T-cell (primary cell): ENCODE results near the gene PGAP6. TPM values are rescaled to one million over a fixed set of nuclear protein-coding genes. Genes with fewer than 3 reads are reported as not detected.

Source experiments
- ATAC-seq, 4 experiments: fragments of 200-7000 bp in 3 of 4; fragments of 150-1000 bp in 1 of 4; cut with Tn5 transposase; replicated peaks in 1 of 4; 1 replicate in 3 of 4; 2 replicates in 1 of 4; pipeline ENCODE4 v1.10.0; 2021; ENCODE audit warnings: moderate library complexity in 3 of 4, mild to moderate bottlenecking in 2 of 4, moderate number of reproducible peaks in 1 of 4
- CTCF ChIA-PET, 2 donors: fragments of 300-600 bp; sonication (Branson Sonifier 250); formaldehyde crosslinking; loops; one replicate each; lab custom pipeline; 2022; ENCODE audit warnings: antibody characterized with exemption in 2 of 2; lab: Charles Lee
- POLR2A ChIA-PET, 2 donors: fragments of 300-600 bp; sonication (Branson Sonifier 250); formaldehyde crosslinking; loops; one replicate each; lab custom pipeline; 2022; ENCODE audit warnings: antibody characterized with exemption in 2 of 2; lab: Charles Lee
- DNase-seq, 35 experiments: peaks; one replicate each; pipeline versions ENCODE4 v3.0.0 to v3.0.0-alpha.2; 2013 to 2023
- H3K27ac ChIP-seq: one replicate; pipeline ENCODE4 v1.5.1; 2013; ENCODE audit warnings: low read length
- H3K27me3 ChIP-seq, 2 experiments: replicated peaks in 1 of 2; 1 replicate in 1 of 2; 2 replicates in 1 of 2; pipeline versions ENCODE4 v1.6.1 to v1.7.0; 2013; ENCODE audit warnings: low read length in 1 of 2, mixed read lengths in 1 of 2; ENCODE audit not compliant: control insufficient read depth in 2 of 2, insufficient read depth in 2 of 2; ENCODE audit errors: extremely low read depth in 1 of 2
- H3K36me3 ChIP-seq, 2 donors: 1 replicate in 1 of 2; 2 replicates in 1 of 2; pipeline versions ENCODE4 v1.6.1 to v1.7.0; 2013; ENCODE audit warnings: low read length in 1 of 2; ENCODE audit not compliant: control insufficient read depth in 2 of 2, insufficient read depth in 1 of 2; ENCODE audit errors: extremely low read depth in 1 of 2
- H3K4me1 ChIP-seq, 2 experiments: 1 replicate in 1 of 2; 2 replicates in 1 of 2; pipeline versions ENCODE4 v1.6.1 to v1.7.0; 2013; ENCODE audit warnings: low read length in 2 of 2, mixed read lengths in 1 of 2; ENCODE audit not compliant: insufficient read depth in 2 of 2, control insufficient read depth in 1 of 2; ENCODE audit errors: extremely low read depth in 1 of 2
- H3K4me3 ChIP-seq, 2 donors: 1 replicate in 1 of 2; 2 replicates in 1 of 2; pipeline versions ENCODE4 v1.5.1 to v1.7.0; 2013; ENCODE audit warnings: mild to moderate bottlenecking in 2 of 2, low read length in 1 of 2, moderate library complexity in 1 of 2; ENCODE audit not compliant: control insufficient read depth in 1 of 2; ENCODE audit errors: extremely low read depth in 1 of 2
- H3K9me3 ChIP-seq: 2 replicates; pipeline ENCODE4 v1.7.0; 2013
- H3K27ac Mint-ChIP-seq, 2 donors: one replicate each; pipeline ENCODE4 v1.8.0; 2020 to 2021; ENCODE audit warnings: mild to moderate bottlenecking in 2 of 2, mixed read lengths in 2 of 2
- H3K27me3 Mint-ChIP-seq, 2 donors: one replicate each; pipeline ENCODE4 v1.8.0; 2021 to 2022; ENCODE audit warnings: mixed read lengths in 2 of 2
- H3K36me3 Mint-ChIP-seq: one replicate; pipeline ENCODE4 v1.8.0; 2021; ENCODE audit warnings: mixed read lengths
- H3K4me1 Mint-ChIP-seq, 3 donors: one replicate each; pipeline ENCODE4 v1.8.0; 2020 to 2022; ENCODE audit warnings: mixed read lengths in 3 of 3, mild to moderate bottlenecking in 1 of 3
- H3K4me3 Mint-ChIP-seq, 3 donors: one replicate each; pipeline ENCODE4 v1.8.0; 2020 to 2022; ENCODE audit warnings: mild to moderate bottlenecking in 3 of 3, mixed read lengths in 3 of 3, moderate library complexity in 3 of 3
- H3K9me3 Mint-ChIP-seq, 3 donors: one replicate each; pipeline ENCODE4 v1.8.0; 2020 to 2022; ENCODE audit warnings: mixed read lengths in 3 of 3
- WGBS: methylation state at CpG from one replicate; pipeline ENCODE4 v1.1.5; 2013; ENCODE audit warnings: missing lambda C conversion rate; ENCODE audit not compliant: insufficient coverage; 5-methylcytosine and 5-hydroxymethylcytosine counted together
- total RNA-seq, 35 experiments: library from RNA in 6 of 35; stranded (reverse) in 6 of 35; fragments of 120-200 nt in 1 of 35; gene quantifications; one replicate each; pipeline versions ENCODE4 v1.2.1 to v1.2.4 and lab custom pipeline; 2013 to 2026

Gene PGAP6
- total RNA-seq, 5 donors from 2014 or later (not counting 1 experiment from before 2014, with no cell fraction given), result 34.9 to 143 (median 122) TPM

GRCh38 chr16:414395-415169 lies 32.8 kb upstream of the PGAP6 start:
- Histone ChIP-seq H3K36me3 (no peaks in the 10 kb centered on the region), H3K4me3 (no peak overlapping the region), H3K27ac (no peak overlapping the region), H3K4me1 (no peaks in the 10 kb centered on the region), H3K9me3 (no peaks in the 10 kb centered on the region), H3K27me3 (no peaks in the 10 kb centered on the region)
- no peaks in the 10 kb centered on the region for H3K36me3 Mint-ChIP-seq
- no peak overlapping the region for H3K27ac Mint-ChIP-seq
- ATAC-seq, result no peak
- ChIA-PET POLR2A (no interaction called here), CTCF (interaction anchor here in 1 of 2 donors (0.6 kb wide), 1 partner anchor 41 kb away, joined by 3 read pairs; no protein-coding TSS in a partner anchor)
- no peak for DNase-seq
- no peaks in the 10 kb centered on the region for H3K9me3 Mint-ChIP-seq
- H3K27me3 Mint-ChIP-seq, result no peaks in the 10 kb centered on the region
- H3K4me3 Mint-ChIP-seq, result no peak overlapping the region
- 91% methylated on average over 15 of the region's 21 CpGs for WGBS
- H3K4me1 Mint-ChIP-seq, result no peaks in the 10 kb centered on the region

- Histone ChIP-seq H3K27me3 (peaks cover 0 to 3% of the 10 kb centered on the region in 2 experiments), H3K9me3 (no peaks in the 10 kb centered on the region), H3K36me3 (no peaks in the 10 kb centered on the region), H3K27ac (no peak overlapping the region), H3K4me3 (no peak overlapping the region), H3K4me1 (no peaks in the 10 kb centered on the region)
- no peak overlapping the region for H3K4me3 Mint-ChIP-seq
- POLR2A ChIA-PET, result no interaction called here
- no peak overlapping the region for H3K27ac Mint-ChIP-seq
- H3K36me3 Mint-ChIP-seq, result no peaks in the 10 kb centered on the region
- no peak for DNase-seq
- no peak for ATAC-seq
- H3K9me3 Mint-ChIP-seq, result no peaks in the 10 kb centered on the region
- WGBS, result 94% methylated on average over 21 of the region's 26 CpGs
- H3K27me3 Mint-ChIP-seq, result no peaks in the 10 kb centered on the region
- CTCF ChIA-PET, result no interaction called here
- no peaks in the 10 kb centered on the region for H3K4me1 Mint-ChIP-seq
These were observed 29.9 kb upstream of the PGAP6 start for GRCh38 chr16:411576-412265.

GRCh38 chr16:410516-411178 lies 28.9 kb upstream of the PGAP6 start:
- Mint-ChIP-seq H3K4me1 (no peaks in the 10 kb centered on the region), H3K27ac (no peak overlapping the region), H3K36me3 (no peaks in the 10 kb centered on the region), H3K9me3 (no peaks in the 10 kb centered on the region), H3K27me3 (no peaks in the 10 kb centered on the region), H3K4me3 (no peak overlapping the region)
- POLR2A ChIA-PET, result no interaction called here
- CTCF ChIA-PET, result no interaction called here
- no peak overlapping the region for H3K27ac ChIP-seq
- H3K9me3 ChIP-seq, result no peaks in the 10 kb centered on the region
- ATAC-seq (no peak), DNase-seq (no peak)
- WGBS, result 92% methylated on average over 34 of the region's 36 CpGs
- H3K4me3 ChIP-seq, result no peak overlapping the region
- H3K27me3 ChIP-seq, result peaks cover 0 to 3% of the 10 kb centered on the region in 2 experiments
- H3K4me1 ChIP-seq, result no peaks in the 10 kb centered on the region
- H3K36me3 ChIP-seq, result no peaks in the 10 kb centered on the region

GRCh38 chr16:407253-407652 lies 25.5 kb upstream of the PGAP6 start:
- ATAC-seq, result no peak
- whole genome bisulfite sequencing, result 91% methylated on average over 10 of the region's 16 CpGs

GRCh38 chr16:405548-406506 lies 24.0 kb upstream of the PGAP6 start:
- no peaks in the 10 kb centered on the region for H3K9me3 ChIP-seq
- H3K4me3 ChIP-seq, result no peak overlapping the region
- DNase-seq (no peak), ATAC-seq (no peak)
- H3K27me3 ChIP-seq, result peaks cover 0 to 3% of the 10 kb centered on the region in 2 experiments
- H3K4me1 ChIP-seq, result peaks cover 0 to 6% of the 10 kb centered on the region in 2 experiments
- 85% methylated on average over 18 of the region's 27 CpGs for WGBS
- H3K36me3 ChIP-seq, result no peaks in the 10 kb centered on the region
- H3K9me3 Mint-ChIP-seq, result no peaks in the 10 kb centered on the region
- no peak overlapping the region for H3K27ac ChIP-seq
- no peak overlapping the region for H3K27ac Mint-ChIP-seq
- no peaks in the 10 kb centered on the region for H3K36me3 Mint-ChIP-seq
- H3K4me3 Mint-ChIP-seq, result no peak overlapping the region
- POLR2A ChIA-PET, result no interaction called here
- peaks cover 0 to under 1% (median 0%) of the 10 kb centered on the region in 3 donors for H3K4me1 Mint-ChIP-seq
- H3K27me3 Mint-ChIP-seq, result no peaks in the 10 kb centered on the region
- CTCF ChIA-PET, result no interaction called here

More at GRCh38 chr16:407253-407652, 25.5 kb upstream of the PGAP6 start:
- Mint-ChIP-seq H3K9me3 (no peaks in the 10 kb centered on the region), H3K27ac (no peak overlapping the region), H3K36me3 (no peaks in the 10 kb centered on the region), H3K4me1 (no peaks in the 10 kb centered on the region), H3K27me3 (no peaks in the 10 kb centered on the region), H3K4me3 (no peak overlapping the region)
- no peaks in the 10 kb centered on the region for H3K9me3 ChIP-seq
- H3K27me3 ChIP-seq, result peaks cover 0 to 3% of the 10 kb centered on the region in 2 experiments
- DNase-seq, result no peak
- peaks cover 0 to 2% of the 10 kb centered on the region in 2 experiments for H3K4me1 ChIP-seq
- no peaks in the 10 kb centered on the region for H3K36me3 ChIP-seq
- POLR2A ChIA-PET, result no interaction called here
- H3K27ac ChIP-seq, result no peak overlapping the region
- H3K4me3 ChIP-seq, result no peak overlapping the region
- CTCF ChIA-PET, result interaction anchor here in 1 of 2 donors (0.7 kb wide), 1 partner anchor 25 kb away, joined by 3 read pairs; no protein-coding TSS in a partner anchor
